ENCODE results near the gene FEZ2. TPM values are rescaled to one million over a fixed set of nuclear protein-coding genes. Genes with fewer than 3 reads are reported as not detected.

Gene FEZ2
- total RNA-seq, 1 experiment from 2014 or later = 47.6 TPM

DNA sequence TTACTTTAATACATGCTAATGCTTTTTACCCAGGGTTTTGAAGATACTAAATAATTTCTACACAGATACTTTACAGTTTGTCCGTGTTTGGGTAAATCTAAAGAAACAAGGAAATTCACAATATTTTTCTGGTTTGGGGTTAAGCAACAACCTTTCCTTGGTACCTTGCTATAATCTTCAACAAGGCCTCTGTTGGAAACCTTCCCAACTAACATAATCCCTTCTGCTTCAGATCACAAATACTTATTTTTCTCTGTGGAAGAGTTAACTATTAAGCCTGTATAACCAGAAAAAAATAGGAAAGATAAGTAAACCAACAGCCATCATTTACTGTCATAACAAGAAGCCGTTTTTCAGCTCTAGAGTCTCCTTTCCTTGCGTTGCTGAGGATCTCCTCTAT lies 15.0 kb downstream of the FEZ2 start:
- Mint-ChIP-seq H3K4me3 (ENCODE audit: low read depth, unreplicated experiment) (no peak overlapping the region), H3K4me1 (ENCODE audit: low read depth, unreplicated experiment) (peaks cover 19% of the 10 kb centered on the region), H3K27me3 (ENCODE audit: unreplicated experiment) (no peaks in the 10 kb centered on the region), H3K36me3 (ENCODE audit: insufficient read depth, unreplicated experiment) (peaks cover 19% of the 10 kb centered on the region), H3K27ac (ENCODE audit: unreplicated experiment) (no peak overlapping the region), H3K9me3 (ENCODE audit: low read depth, unreplicated experiment) (no peaks in the 10 kb centered on the region)
- intact Hi-C loops (cut with micrococcal nuclease; ENCODE audit: unreplicated experiment) = no loop called here
- CTCF ChIA-PET = no interaction called here
- no peak for DNase-seq
- BruUV-seq (replicated peaks) = no TSS peak
- TF ChIP-seq CTCF (IDR thresholded peaks at IDR 0.05; ENCODE audit: unreplicated experiment) = no peak

GRCh38 chr2:36582538-36582937 lies 15.4 kb downstream of the FEZ2 start:
- TF ChIP-seq CTCF (IDR thresholded peaks at IDR 0.05; ENCODE audit: unreplicated experiment) = no peak
- no peak overlapping the region for H3K4me3 Mint-ChIP-seq (ENCODE audit: low read depth, unreplicated experiment)
- no peaks in the 10 kb centered on the region for H3K27me3 Mint-ChIP-seq (ENCODE audit: unreplicated experiment)
- DNase-seq = no peak
- H3K9me3 Mint-ChIP-seq (ENCODE audit: low read depth, unreplicated experiment) = no peaks in the 10 kb centered on the region
- no TSS peak for BruUV-seq (replicated peaks)
- CTCF ChIA-PET = no interaction called here
- intact Hi-C loops (cut with micrococcal nuclease; ENCODE audit: unreplicated experiment) = no loop called here
- H3K27ac Mint-ChIP-seq (ENCODE audit: unreplicated experiment) = peak overlapping the region; percentile 4
- H3K36me3 Mint-ChIP-seq (ENCODE audit: insufficient read depth, unreplicated experiment) = peaks cover 22% of the 10 kb centered on the region
- H3K4me1 Mint-ChIP-seq (ENCODE audit: low read depth, unreplicated experiment) = peaks cover 20% of the 10 kb centered on the region

DNA sequence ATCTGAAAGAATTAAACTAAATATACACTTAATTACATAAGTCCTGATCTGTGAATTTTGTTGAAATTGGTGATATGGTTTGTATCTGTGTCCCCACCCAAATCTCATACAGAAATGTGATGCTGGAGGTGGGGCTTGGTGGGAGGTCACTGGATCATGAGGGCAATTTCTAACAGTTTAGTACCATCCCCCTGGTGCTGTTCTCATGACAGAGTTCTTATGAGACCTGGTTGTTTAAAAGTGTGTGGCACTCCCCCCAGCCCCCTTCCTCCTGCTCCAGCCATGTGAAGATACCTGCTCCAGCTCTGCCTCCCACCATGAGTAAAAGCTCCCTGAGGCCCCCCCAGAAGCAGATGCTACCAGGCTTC lies 18.7 kb downstream of the FEZ2 start:
- no peaks in the 10 kb centered on the region for H3K27me3 Mint-ChIP-seq (ENCODE audit: unreplicated experiment)
- peak overlapping the region; percentile 29 for H3K4me3 Mint-ChIP-seq (ENCODE audit: low read depth, unreplicated experiment)
- CTCF ChIA-PET = interaction anchor here (1.0 kb wide), 1 partner anchor 10 kb away, joined by 3 read pairs; no protein-coding TSS in a partner anchor
- BruUV-seq (replicated peaks) = no TSS peak
- intact Hi-C loops (cut with micrococcal nuclease; ENCODE audit: unreplicated experiment) = loop anchor here (2.0 kb wide), 1 partner anchor 16 kb away; no protein-coding TSS in a partner anchor
- no peaks in the 10 kb centered on the region for H3K9me3 Mint-ChIP-seq (ENCODE audit: low read depth, unreplicated experiment)
- no peak for DNase-seq
- no peak for TF ChIP-seq CTCF (IDR thresholded peaks at IDR 0.05; ENCODE audit: unreplicated experiment)
- peak overlapping the region; percentile 85 for H3K27ac Mint-ChIP-seq (ENCODE audit: unreplicated experiment)
- peaks cover 20% of the 10 kb centered on the region for H3K4me1 Mint-ChIP-seq (ENCODE audit: low read depth, unreplicated experiment)
- peaks cover 22% of the 10 kb centered on the region for H3K36me3 Mint-ChIP-seq (ENCODE audit: insufficient read depth, unreplicated experiment)

- BruUV-seq (replicated peaks) = no TSS peak
- Mint-ChIP-seq H3K27me3 (ENCODE audit: unreplicated experiment) (no peaks in the 10 kb centered on the region), H3K9me3 (ENCODE audit: low read depth, unreplicated experiment) (no peaks in the 10 kb centered on the region), H3K4me1 (ENCODE audit: low read depth, unreplicated experiment) (peaks cover 20% of the 10 kb centered on the region), H3K36me3 (ENCODE audit: insufficient read depth, unreplicated experiment) (peaks cover 26% of the 10 kb centered on the region), H3K4me3 (ENCODE audit: low read depth, unreplicated experiment) (peak overlapping the region; percentile 29), H3K27ac (ENCODE audit: unreplicated experiment) (peak overlapping the region; percentile 85)
- peak; percentile 8 for DNase-seq
- no peak for TF ChIP-seq CTCF (IDR thresholded peaks at IDR 0.05; ENCODE audit: unreplicated experiment)
- intact Hi-C loops (cut with micrococcal nuclease; ENCODE audit: unreplicated experiment) = loop anchor here (2.0 kb wide), 1 partner anchor 16 kb away; no protein-coding TSS in a partner anchor
- CTCF ChIA-PET = interaction anchor here (0.8 to 1.0 kb wide), 2 partner anchors 10 to 86 kb away, joined by 3 read pairs; no protein-coding TSS in a partner anchor
These were observed 19.3 kb downstream of the FEZ2 start for GRCh38 chr2:36578343-36579296.
